Mesenchymal stem cell (in vitro differentiated cells and primary cell): ENCODE results near the gene ERGIC3.

ENCODE experiments used
- DNase-seq: peaks from one replicate; pipeline ENCODE4 v3.0.0-alpha.2; 2013
- H2AFZ ChIP-seq: one replicate; pipeline ENCODE4 v1.6.1; 2013; ENCODE audit warnings: low read depth, mild to moderate bottlenecking, control low read depth, inconsistent platforms, low read length, moderate library complexity
- H2AK5ac ChIP-seq: 2 replicates; pipeline ENCODE4 v1.6.1; 2013; ENCODE audit warnings: low read length, moderate library complexity, mild to moderate bottlenecking, inconsistent platforms; ENCODE audit not compliant: severe bottlenecking
- H2BK120ac ChIP-seq: one replicate; pipeline ENCODE4 v1.6.1; 2013; ENCODE audit warnings: low read depth, mild to moderate bottlenecking, inconsistent platforms, low read length, moderate library complexity
- H2BK12ac ChIP-seq, 2 experiments: one replicate each; pipeline ENCODE4 v1.6.1; 2013; ENCODE audit warnings: inconsistent platforms in 2 of 2, low read length in 2 of 2, mild to moderate bottlenecking in 2 of 2, moderate library complexity in 2 of 2, control low read depth in 1 of 2
- H2BK15ac ChIP-seq: one replicate; pipeline ENCODE4 v1.6.1; 2013; ENCODE audit warnings: mild to moderate bottlenecking, low read depth, inconsistent platforms; ENCODE audit not compliant: poor library complexity, severe bottlenecking
- H2BK5ac ChIP-seq: 2 replicates; pipeline ENCODE4 v1.6.1; 2013; ENCODE audit warnings: low read depth, mild to moderate bottlenecking, low read length, control low read depth, inconsistent platforms; ENCODE audit not compliant: poor library complexity, severe bottlenecking
- H3K14ac ChIP-seq, 2 experiments: one replicate each; pipeline ENCODE4 v1.6.1; 2013; ENCODE audit warnings: inconsistent platforms in 2 of 2, low read length in 2 of 2, control low read depth in 1 of 2, mild to moderate bottlenecking in 1 of 2, moderate library complexity in 1 of 2
- H3K18ac ChIP-seq, 2 experiments: one replicate each; pipeline ENCODE4 v1.6.1; 2013; ENCODE audit warnings: inconsistent platforms in 2 of 2, low read length in 2 of 2, control low read depth in 1 of 2, low read depth in 1 of 2, mild to moderate bottlenecking in 1 of 2
- H3K23ac ChIP-seq, 2 experiments: one replicate each; pipeline ENCODE4 v1.6.1; 2013; ENCODE audit warnings: inconsistent platforms in 2 of 2, low read length in 2 of 2, mild to moderate bottlenecking in 2 of 2, moderate library complexity in 2 of 2, control low read depth in 1 of 2
- H3K27ac ChIP-seq: 2 replicates; pipeline ENCODE4 v1.5.1; 2013; ENCODE audit warnings: mild to moderate bottlenecking, moderate library complexity, low read length, control low read depth, inconsistent platforms; ENCODE audit not compliant: poor library complexity, severe bottlenecking
- H3K27me3 ChIP-seq, 2 experiments: 2 replicates each; pipeline versions ENCODE4 v1.6.1 to v1.7.0; 2013; ENCODE audit warnings: low read length in 2 of 2, mild to moderate bottlenecking in 2 of 2, moderate library complexity in 2 of 2, control low read depth in 1 of 2, inconsistent platforms in 1 of 2; ENCODE audit not compliant: control insufficient read depth in 1 of 2, insufficient read depth in 1 of 2
- H3K36me3 ChIP-seq, 2 experiments: 2 replicates each; pipeline versions ENCODE4 v1.6.1 to v1.7.0; 2013; ENCODE audit warnings: low read length in 2 of 2, control low read depth in 1 of 2, inconsistent platforms in 1 of 2, low read depth in 1 of 2, mild to moderate bottlenecking in 1 of 2; ENCODE audit not compliant: insufficient read depth in 2 of 2, control insufficient read depth in 1 of 2
- H3K4ac ChIP-seq, 2 experiments: one replicate each; pipeline ENCODE4 v1.6.1; 2013; ENCODE audit warnings: inconsistent platforms in 2 of 2, low read length in 2 of 2, mild to moderate bottlenecking in 2 of 2, moderate library complexity in 2 of 2, control low read depth in 1 of 2, low read depth in 1 of 2
- H3K4me1 ChIP-seq: 2 replicates; pipeline ENCODE4 v1.6.1; 2013; ENCODE audit warnings: low read depth, low read length, control low read depth; ENCODE audit not compliant: control insufficient read depth, insufficient read depth
- H3K4me2 ChIP-seq: 2 replicates; pipeline ENCODE4 v1.6.1; 2013; ENCODE audit warnings: low read length, mild to moderate bottlenecking, inconsistent platforms; ENCODE audit not compliant: poor library complexity, severe bottlenecking
- H3K4me3 ChIP-seq, 2 experiments: 2 replicates each; pipeline versions ENCODE4 v1.5.1 to v1.7.0; 2013; ENCODE audit warnings: low read length in 2 of 2, mild to moderate bottlenecking in 2 of 2, control low read depth in 1 of 2, low read depth in 1 of 2; ENCODE audit not compliant: insufficient read depth in 1 of 2
- H3K79me1 ChIP-seq: replicated peaks from 2 replicates; pipeline ENCODE4 v1.6.1; 2013; ENCODE audit warnings: mild to moderate bottlenecking, control low read depth, low read length, inconsistent platforms; ENCODE audit not compliant: poor library complexity, severe bottlenecking
- H3K9ac ChIP-seq: 2 replicates; pipeline ENCODE4 v1.7.0; 2013; ENCODE audit warnings: mild to moderate bottlenecking, low read length, moderate library complexity
- H3K9me3 ChIP-seq: 2 replicates; pipeline ENCODE4 v1.7.0; 2013; ENCODE audit warnings: mild to moderate bottlenecking, low read length; ENCODE audit not compliant: control insufficient read depth
- H4K8ac ChIP-seq: one replicate; pipeline ENCODE4 v1.6.1; 2013; ENCODE audit warnings: inconsistent platforms, mild to moderate bottlenecking, low read length, moderate library complexity
- H4K91ac ChIP-seq: one replicate; pipeline ENCODE4 v1.6.1; 2013; ENCODE audit warnings: mild to moderate bottlenecking, low read length, inconsistent platforms
- WGBS: methylation state at CpG from one replicate; pipeline ENCODE4 v1.1.7; 2013; ENCODE audit warnings: mixed read lengths; 5-methylcytosine and 5-hydroxymethylcytosine counted together

ERGIC3 gene

GRCh38 chr20:35586751-35587425 lies 45.0 kb downstream of the ERGIC3 start:
- no peak overlapping the region for H2BK15ac ChIP-seq
- 91% methylated on average over 5 of the region's 6 CpGs for WGBS
- no peaks in the 10 kb centered on the region for H3K36me3 ChIP-seq

GRCh38 chr20:35587436-35587835 lies 45.6 kb downstream of the ERGIC3 start:
- H3K14ac ChIP-seq: no peak overlapping the region
- no peak overlapping the region for H3K23ac ChIP-seq
- no peaks in the 10 kb centered on the region for H3K36me3 ChIP-seq
- no peak overlapping the region for H4K8ac ChIP-seq
- no peak for DNase-seq
- no peak overlapping the region for H2AK5ac ChIP-seq
- no peak overlapping the region for H2BK12ac ChIP-seq
- H3K79me1 ChIP-seq: no peaks in the 10 kb centered on the region
- H2BK5ac ChIP-seq: no peak overlapping the region
- H3K27ac ChIP-seq: no peak overlapping the region
- H2BK15ac ChIP-seq: no peak overlapping the region
- no peak overlapping the region for H3K18ac ChIP-seq
- no peak overlapping the region for H3K4me2 ChIP-seq
- H3K4me1 ChIP-seq: peaks cover 2% of the 10 kb centered on the region
- 100% methylated on average over 2 of the region's 2 CpGs for WGBS
- H3K4ac ChIP-seq: no peak overlapping the region
- no peaks in the 10 kb centered on the region for H3K27me3 ChIP-seq
- H2BK120ac ChIP-seq: no peak overlapping the region
- H4K91ac ChIP-seq: no peak overlapping the region
- H3K4me3 ChIP-seq: no peak overlapping the region
- no peak overlapping the region for H2AFZ ChIP-seq
- no peaks in the 10 kb centered on the region for H3K9me3 ChIP-seq
- H3K9ac ChIP-seq: no peak overlapping the region

More at GRCh38 chr20:35586751-35587425, 45.0 kb downstream of the ERGIC3 start:
- H3K9me3 ChIP-seq: no peaks in the 10 kb centered on the region
- DNase-seq: no peak
- no peak overlapping the region for H4K91ac ChIP-seq
- H2BK120ac ChIP-seq: no peak overlapping the region
- H4K8ac ChIP-seq: no peak overlapping the region
- H3K27ac ChIP-seq: no peak overlapping the region
- no peak overlapping the region for H3K4me3 ChIP-seq
- no peak overlapping the region for H3K14ac ChIP-seq
- no peak overlapping the region for H2AFZ ChIP-seq
- H3K4ac ChIP-seq: no peak overlapping the region
- no peak overlapping the region for H3K4me2 ChIP-seq
- H3K79me1 ChIP-seq: no peaks in the 10 kb centered on the region
- no peak overlapping the region for H3K9ac ChIP-seq
- no peak overlapping the region for H2AK5ac ChIP-seq
- no peak overlapping the region for H2BK12ac ChIP-seq
- no peaks in the 10 kb centered on the region for H3K27me3 ChIP-seq
- H3K23ac ChIP-seq: no peak overlapping the region
- peaks cover 2% of the 10 kb centered on the region for H3K4me1 ChIP-seq
- no peak overlapping the region for H3K18ac ChIP-seq
- no peak overlapping the region for H2BK5ac ChIP-seq

GRCh38 chr20:35588397-35588796 lies 46.5 kb downstream of the ERGIC3 start:
- Histone ChIP-seq H3K4ac (no peak overlapping the region), H2AK5ac (no peak overlapping the region), H2BK12ac (no peak overlapping the region), H4K8ac (no peak overlapping the region), H3K79me1 (no peaks in the 10 kb centered on the region), H3K4me2 (no peak overlapping the region), H3K4me1 (peaks cover 2% of the 10 kb centered on the region), H2BK120ac (no peak overlapping the region), H3K27ac (no peak overlapping the region), H4K91ac (no peak overlapping the region), H3K23ac (no peak overlapping the region), H2AFZ (no peak overlapping the region), H3K36me3 (no peaks in the 10 kb centered on the region), H3K27me3 (no peaks in the 10 kb centered on the region), H2BK5ac (no peak overlapping the region), H3K14ac (no peak overlapping the region), H3K9me3 (no peaks in the 10 kb centered on the region), H3K18ac (no peak overlapping the region), H2BK15ac (no peak overlapping the region), H3K9ac (no peak overlapping the region), H3K4me3 (no peak overlapping the region)
- DNase-seq: no peak
- 94% methylated on average over 13 of the region's 14 CpGs for WGBS

GRCh38 chr20:35592339-35592974 lies 50.6 kb downstream of the ERGIC3 start:
- Histone ChIP-seq H3K36me3 (no peaks in the 10 kb centered on the region), H2BK15ac (no peak overlapping the region), H3K18ac (no peak overlapping the region), H2AK5ac (no peak overlapping the region), H3K23ac (no peak overlapping the region), H3K9ac (no peak overlapping the region), H3K79me1 (no peaks in the 10 kb centered on the region), H2BK5ac (no peak overlapping the region), H2BK12ac (no peak overlapping the region), H3K4ac (no peak overlapping the region), H3K9me3 (no peaks in the 10 kb centered on the region), H3K27me3 (peaks cover 13 to 17% of the 10 kb centered on the region in 2 experiments), H3K27ac (no peak overlapping the region), H3K4me3 (no peak overlapping the region), H2BK120ac (no peak overlapping the region), H3K14ac (no peak overlapping the region), H3K4me2 (no peak overlapping the region), H2AFZ (no peak overlapping the region), H4K8ac (no peak overlapping the region), H3K4me1 (no peaks in the 10 kb centered on the region), H4K91ac (no peak overlapping the region)
- 0% methylated on average over 1 of the region's 2 CpGs for WGBS
- no peak for DNase-seq
